ENCODE data around the gene RCL1.

DNA sequence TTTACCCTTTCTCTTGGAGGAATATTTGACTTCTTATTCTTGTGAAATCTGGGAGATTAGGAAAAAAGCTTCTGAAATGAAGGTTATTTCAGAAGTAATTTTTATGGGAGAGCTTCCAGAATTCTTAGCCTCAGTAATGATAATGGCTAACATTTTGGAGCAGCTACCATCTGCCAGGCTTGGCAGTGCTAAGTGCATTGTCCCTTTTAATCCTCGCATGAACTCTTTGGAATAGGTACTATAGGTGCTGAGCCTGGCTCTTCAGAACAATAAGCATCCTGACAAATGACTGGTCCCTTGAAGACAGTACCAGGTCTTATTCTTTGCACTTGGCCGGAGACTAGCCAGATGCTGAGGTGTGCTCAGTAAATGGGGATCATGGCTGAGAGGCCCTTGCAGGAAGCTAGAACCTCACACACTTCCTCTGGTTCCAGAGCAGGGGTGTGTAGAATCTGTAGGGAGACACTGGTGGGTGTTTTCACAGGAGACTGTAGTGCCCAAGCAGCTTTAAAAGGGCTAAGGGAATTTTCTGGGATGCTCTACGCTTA, 90.7 kb downstream of the RCL1 start:
- TF ChIP-seq, protein P1, sequence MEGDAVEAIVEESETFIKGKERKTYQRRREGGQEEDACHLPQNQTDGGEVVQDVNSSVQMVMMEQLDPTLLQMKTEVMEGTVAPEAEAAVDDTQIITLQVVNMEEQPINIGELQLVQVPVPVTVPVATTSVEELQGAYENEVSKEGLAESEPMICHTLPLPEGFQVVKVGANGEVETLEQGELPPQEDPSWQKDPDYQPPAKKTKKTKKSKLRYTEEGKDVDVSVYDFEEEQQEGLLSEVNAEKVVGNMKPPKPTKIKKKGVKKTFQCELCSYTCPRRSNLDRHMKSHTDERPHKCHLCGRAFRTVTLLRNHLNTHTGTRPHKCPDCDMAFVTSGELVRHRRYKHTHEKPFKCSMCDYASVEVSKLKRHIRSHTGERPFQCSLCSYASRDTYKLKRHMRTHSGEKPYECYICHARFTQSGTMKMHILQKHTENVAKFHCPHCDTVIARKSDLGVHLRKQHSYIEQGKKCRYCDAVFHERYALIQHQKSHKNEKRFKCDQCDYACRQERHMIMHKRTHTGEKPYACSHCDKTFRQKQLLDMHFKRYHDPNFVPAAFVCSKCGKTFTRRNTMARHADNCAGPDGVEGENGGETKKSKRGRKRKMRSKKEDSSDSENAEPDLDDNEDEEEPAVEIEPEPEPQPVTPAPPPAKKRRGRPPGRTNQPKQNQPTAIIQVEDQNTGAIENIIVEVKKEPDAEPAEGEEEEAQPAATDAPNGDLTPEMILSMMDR (conservative IDR thresholded peaks at IDR 0.05; ENCODE audit: low read depth, low read length), result no peak
- no peak for TF ChIP-seq EZH2phosphoT487 (IDR thresholded peaks at IDR 0.05; ENCODE audit: borderline replicate concordance, low read length)
- no peak for TF ChIP-seq EZH2 (IDR thresholded peaks at IDR 0.05; ENCODE audit: low read length, unreplicated experiment)

Measured in PC-3 (cell line).